D721Med (cell line): ENCODE results near the gene FTCD.

ENCODE experiments used
- DNase-seq: peaks from one replicate; pipeline ENCODE4 v3.0.0; 2011; ENCODE audit warnings: low spot score; ENCODE audit not compliant: insufficient read length
- FAIRE-seq: peaks from 2 replicates; lab custom pipeline; 2011; peaks lifted over from hg19 to GRCh38; lab: Jason Lieb, UNC
- TF ChIP-seq, protein P1 (sequence below): IDR thresholded peaks from 2 replicates; pipeline ENCODE4 v1.5.1; 2012; ENCODE audit warnings: mild to moderate bottlenecking, control low read depth; ENCODE audit not compliant: insufficient read depth; ENCODE audit errors: missing control alignments

Gene FTCD

DNA sequence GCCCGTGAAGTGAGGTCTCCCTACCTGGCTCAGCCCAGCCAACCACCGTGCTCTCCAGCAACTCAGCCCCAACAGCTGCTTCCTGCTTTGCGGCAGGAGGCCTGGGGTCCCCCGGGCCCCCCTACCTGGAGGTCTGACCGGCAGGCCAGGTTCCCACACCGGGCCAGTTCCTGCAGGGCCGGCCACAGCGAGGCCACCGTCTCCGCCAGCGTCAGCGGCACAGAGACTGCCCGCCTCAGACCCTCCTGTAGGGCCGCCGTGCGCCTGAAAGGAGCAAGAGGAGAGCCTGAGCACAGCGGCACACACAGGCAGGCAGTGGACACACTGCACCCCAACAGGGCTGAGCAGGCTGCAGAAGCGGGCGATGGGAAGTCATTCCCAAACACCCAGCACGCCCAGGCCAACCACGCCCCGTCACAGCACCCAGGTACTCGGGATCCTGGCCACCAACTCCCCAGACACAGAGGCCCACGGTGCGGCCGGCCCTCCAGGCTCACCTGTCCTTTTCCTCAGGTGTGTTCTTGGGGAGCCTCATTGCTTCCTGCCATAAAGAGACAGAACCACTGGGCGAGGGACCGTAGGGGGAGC is 16.9 kb downstream of the FTCD start:
- FAIRE-seq: no peak
- TF ChIP-seq, protein P1, sequence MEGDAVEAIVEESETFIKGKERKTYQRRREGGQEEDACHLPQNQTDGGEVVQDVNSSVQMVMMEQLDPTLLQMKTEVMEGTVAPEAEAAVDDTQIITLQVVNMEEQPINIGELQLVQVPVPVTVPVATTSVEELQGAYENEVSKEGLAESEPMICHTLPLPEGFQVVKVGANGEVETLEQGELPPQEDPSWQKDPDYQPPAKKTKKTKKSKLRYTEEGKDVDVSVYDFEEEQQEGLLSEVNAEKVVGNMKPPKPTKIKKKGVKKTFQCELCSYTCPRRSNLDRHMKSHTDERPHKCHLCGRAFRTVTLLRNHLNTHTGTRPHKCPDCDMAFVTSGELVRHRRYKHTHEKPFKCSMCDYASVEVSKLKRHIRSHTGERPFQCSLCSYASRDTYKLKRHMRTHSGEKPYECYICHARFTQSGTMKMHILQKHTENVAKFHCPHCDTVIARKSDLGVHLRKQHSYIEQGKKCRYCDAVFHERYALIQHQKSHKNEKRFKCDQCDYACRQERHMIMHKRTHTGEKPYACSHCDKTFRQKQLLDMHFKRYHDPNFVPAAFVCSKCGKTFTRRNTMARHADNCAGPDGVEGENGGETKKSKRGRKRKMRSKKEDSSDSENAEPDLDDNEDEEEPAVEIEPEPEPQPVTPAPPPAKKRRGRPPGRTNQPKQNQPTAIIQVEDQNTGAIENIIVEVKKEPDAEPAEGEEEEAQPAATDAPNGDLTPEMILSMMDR: no peak
- no peak for DNase-seq

DNA sequence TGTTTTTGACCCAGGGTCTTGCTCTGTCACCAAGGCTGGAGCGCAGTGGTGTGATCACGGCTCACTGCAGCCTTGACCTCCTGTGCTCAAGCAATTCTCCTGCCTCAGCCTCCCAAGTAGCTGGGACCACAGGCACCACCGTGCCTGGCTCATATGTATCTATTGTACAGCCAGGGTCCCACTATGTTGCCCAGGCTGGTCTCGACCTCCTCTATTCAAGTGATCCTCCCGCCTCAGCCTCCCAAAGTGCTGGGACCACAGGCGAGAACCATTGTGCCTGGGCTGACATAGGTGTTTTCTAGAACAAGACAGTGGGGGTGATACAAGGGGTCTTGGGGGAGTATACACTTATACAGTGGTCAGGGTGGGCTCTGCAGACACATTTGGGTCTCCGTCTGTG is 17.5 kb downstream of the FTCD start:
- TF ChIP-seq, protein P1: no peak
- DNase-seq (no peak), FAIRE-seq (no peak)

DNA sequence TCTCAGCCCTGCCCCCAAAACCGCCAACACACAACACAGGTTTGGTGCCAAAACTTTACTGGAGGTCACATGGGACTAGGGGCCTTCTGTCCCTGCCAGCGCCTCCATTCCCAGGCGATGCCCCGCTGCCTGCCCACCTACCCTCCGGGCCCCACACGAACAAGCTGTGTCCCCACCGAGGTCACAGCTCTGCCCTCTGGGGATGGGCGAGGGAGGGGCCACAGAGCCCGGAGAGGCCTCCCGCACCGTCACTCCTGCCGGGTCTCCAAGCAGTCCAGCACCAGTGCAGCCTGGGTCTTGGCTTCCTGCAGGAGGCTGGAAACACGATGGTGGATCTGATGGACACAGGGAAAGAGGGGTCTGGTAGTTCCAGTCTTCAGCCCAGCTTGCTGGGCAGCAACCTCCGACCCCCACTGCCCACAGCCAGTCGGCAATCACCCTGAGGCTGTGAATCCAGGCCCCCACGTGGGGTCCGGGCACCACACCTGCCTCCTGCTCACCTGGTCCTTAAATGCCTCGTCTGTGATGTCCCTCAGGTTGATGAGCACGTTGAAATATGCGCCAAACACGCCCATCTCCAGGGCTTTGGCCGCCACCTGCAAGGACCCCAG is 18.5 kb downstream of the FTCD start:
- FAIRE-seq: no peak
- TF ChIP-seq, protein P1: no peak

GRCh38 chr21:46135782-46136395 is 19.5 kb downstream of the FTCD start:
- FAIRE-seq (no peak), DNase-seq (no peak)
- TF ChIP-seq, protein P1: no peak

More for the DNA sequence above, 18.5 kb downstream of the FTCD start:
- no peak for DNase-seq

DNA sequence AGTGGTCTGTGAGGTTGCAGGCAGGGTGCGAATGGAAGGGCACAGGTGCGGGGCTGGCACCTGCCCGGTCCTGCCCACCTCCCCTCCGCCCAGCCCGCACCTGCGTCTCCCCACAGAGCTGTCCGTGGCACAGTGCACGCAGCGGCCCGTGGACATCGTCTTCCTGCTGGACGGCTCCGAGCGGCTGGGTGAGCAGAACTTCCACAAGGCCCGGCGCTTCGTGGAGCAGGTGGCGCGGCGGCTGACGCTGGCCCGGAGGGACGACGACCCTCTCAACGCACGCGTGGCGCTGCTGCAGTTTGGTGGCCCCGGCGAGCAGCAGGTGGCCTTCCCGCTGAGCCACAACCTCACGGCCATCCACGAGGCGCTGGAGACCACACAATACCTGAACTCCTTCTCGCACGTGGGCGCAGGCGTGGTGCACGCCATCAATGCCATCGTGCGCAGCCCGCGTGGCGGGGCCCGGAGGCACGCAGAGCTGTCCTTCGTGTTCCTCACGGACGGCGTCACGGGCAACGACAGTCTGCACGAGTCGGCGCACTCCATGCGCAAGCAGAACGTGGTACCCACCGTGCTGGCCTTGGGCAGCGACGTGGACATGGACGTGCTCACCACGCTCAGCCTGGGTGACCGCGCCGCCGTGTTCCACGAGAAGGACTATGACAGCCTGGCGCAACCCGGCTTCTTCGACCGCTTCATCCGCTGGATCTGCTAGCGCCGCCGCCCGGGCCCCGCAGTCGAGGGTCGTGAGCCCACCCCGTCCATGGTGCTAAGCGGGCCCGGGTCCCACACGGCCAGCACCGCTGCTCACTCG is 23.3 kb downstream of the FTCD start:
- TF ChIP-seq, protein P1: no peak
- FAIRE-seq (no peak), DNase-seq (no peak)

DNA sequence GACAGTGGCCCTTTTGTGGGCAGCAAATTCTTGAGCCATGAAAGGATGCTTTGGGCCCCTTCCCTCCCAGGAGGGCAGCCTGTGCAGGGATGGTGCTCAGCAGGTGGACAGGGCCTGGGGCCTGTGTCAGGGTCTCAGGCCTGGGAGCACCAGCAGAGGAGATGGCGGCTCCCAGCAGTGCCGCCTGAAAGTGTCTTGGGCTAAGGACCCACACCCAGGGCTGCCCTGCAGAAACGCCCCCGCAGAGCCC is 23.9 kb downstream of the FTCD start:
- no peak for DNase-seq
- TF ChIP-seq, protein P1: no peak
- no peak for FAIRE-seq
